Activated CD8-positive, alpha-beta T cell treated with anti-CD3 and anti-CD28 coated beads, Interleukin-2, amount 10 ng/mL, durations not matched to agents 7 days and 5 days (primary cell): ENCODE results near the gene B3GAT2. TPM values are rescaled to one million over a fixed set of nuclear protein-coding genes. Genes with fewer than 3 reads are reported as not detected.

Experiments
- ATAC-seq: fragments of 150-1000 bp; cut with Tn5 transposase; one replicate; pipeline ENCODE4 v1.10.0; 2021; ENCODE audit warnings: moderate library complexity
- CTCF ChIA-PET: fragments of 350-600 bp; sonication (Branson Sonifier 250); formaldehyde crosslinking; loops from one replicate; lab custom pipeline; 2021; ENCODE audit warnings: antibody characterized with exemption; lab: Charles Lee
- POLR2A ChIA-PET: fragments of 350-600 bp; sonication (Branson Sonifier 250); formaldehyde crosslinking; loops from one replicate; lab custom pipeline; 2021; ENCODE audit warnings: antibody characterized with exemption; lab: Charles Lee
- DNase-seq: peaks from one replicate; pipeline ENCODE4 v3.0.0-alpha.2; 2020
- H3K27ac Mint-ChIP-seq: one replicate; pipeline ENCODE4 v1.8.0; 2021; ENCODE audit warnings: mild to moderate bottlenecking, mixed read lengths
- H3K27me3 Mint-ChIP-seq: one replicate; pipeline ENCODE4 v1.8.0; 2021; ENCODE audit warnings: low read depth, mixed read lengths
- H3K36me3 Mint-ChIP-seq: one replicate; pipeline ENCODE4 v1.8.0; 2021; ENCODE audit warnings: low read depth, mixed read lengths
- H3K4me1 Mint-ChIP-seq: one replicate; pipeline ENCODE4 v1.8.0; 2021; ENCODE audit warnings: low read depth, mixed read lengths
- H3K4me3 Mint-ChIP-seq: one replicate; pipeline ENCODE4 v1.8.0; 2021; ENCODE audit warnings: mild to moderate bottlenecking, mixed read lengths
- H3K9me3 Mint-ChIP-seq: one replicate; pipeline ENCODE4 v1.8.0; 2022; ENCODE audit warnings: mixed read lengths; ENCODE audit not compliant: insufficient read depth
- total RNA-seq, 2 experiments: library from RNA; stranded (reverse); gene quantifications; one replicate each; pipeline ENCODE4 v1.2.3, GENCODE V29; 2021

Gene B3GAT2
- total RNA-seq, 2 experiments from 2014 or later, result 0.05 TPM; not detected in 1

GRCh38 chr6:70838907-70839285 lies 118.0 kb downstream of the B3GAT2 start:
- no peak overlapping the region for H3K27ac Mint-ChIP-seq
- CTCF ChIA-PET, result interaction anchor here (0.8 to 1.4 kb wide), 2 partner anchors 17 to 112 kb away, joined by 3 read pairs; no protein-coding TSS in a partner anchor
- no peak overlapping the region for H3K4me3 Mint-ChIP-seq
- no peaks in the 10 kb centered on the region for H3K27me3 Mint-ChIP-seq
- peaks cover 6% of the 10 kb centered on the region for H3K36me3 Mint-ChIP-seq
- no peaks in the 10 kb centered on the region for H3K9me3 Mint-ChIP-seq
- POLR2A ChIA-PET, result no interaction called here
- H3K4me1 Mint-ChIP-seq, result no peaks in the 10 kb centered on the region
- DNase-seq (no peak), ATAC-seq (no peak)

GRCh38 chr6:70834520-70834919 lies 122.3 kb downstream of the B3GAT2 start:
- no peaks in the 10 kb centered on the region for H3K27me3 Mint-ChIP-seq
- no peak overlapping the region for H3K27ac Mint-ChIP-seq
- H3K4me3 Mint-ChIP-seq, result no peak overlapping the region
- ChIA-PET CTCF (no interaction called here), POLR2A (no interaction called here)
- H3K4me1 Mint-ChIP-seq, result no peaks in the 10 kb centered on the region
- ATAC-seq, result no peak
- no peak for DNase-seq
- peaks cover 10% of the 10 kb centered on the region for H3K36me3 Mint-ChIP-seq
- H3K9me3 Mint-ChIP-seq, result no peaks in the 10 kb centered on the region

GRCh38 chr6:70831427-70831826 lies 125.4 kb downstream of the B3GAT2 start:
- ATAC-seq (no peak), DNase-seq (no peak)
- ChIA-PET POLR2A (no interaction called here), CTCF (no interaction called here)
- H3K9me3 Mint-ChIP-seq, result no peaks in the 10 kb centered on the region
- no peak overlapping the region for H3K27ac Mint-ChIP-seq
- peaks cover 8% of the 10 kb centered on the region for H3K36me3 Mint-ChIP-seq
- H3K4me3 Mint-ChIP-seq, result no peak overlapping the region
- H3K4me1 Mint-ChIP-seq, result no peaks in the 10 kb centered on the region
- no peaks in the 10 kb centered on the region for H3K27me3 Mint-ChIP-seq

- Mint-ChIP-seq H3K27me3 (no peaks in the 10 kb centered on the region), H3K27ac (no peak overlapping the region), H3K4me1 (no peaks in the 10 kb centered on the region), H3K9me3 (peaks cover 7% of the 10 kb centered on the region), H3K36me3 (peaks cover 10% of the 10 kb centered on the region), H3K4me3 (no peak overlapping the region)
- CTCF ChIA-PET, result interaction anchor here (1.0 to 1.1 kb wide), 2 partner anchors 60 to 190 kb away, joined by 3 to 4 read pairs; no protein-coding TSS in a partner anchor
- POLR2A ChIA-PET, result no interaction called here
- no peak for DNase-seq
- no peak for ATAC-seq
Measured at GRCh38 chr6:70823651-70824050, 133.2 kb downstream of the B3GAT2 start.

DNA sequence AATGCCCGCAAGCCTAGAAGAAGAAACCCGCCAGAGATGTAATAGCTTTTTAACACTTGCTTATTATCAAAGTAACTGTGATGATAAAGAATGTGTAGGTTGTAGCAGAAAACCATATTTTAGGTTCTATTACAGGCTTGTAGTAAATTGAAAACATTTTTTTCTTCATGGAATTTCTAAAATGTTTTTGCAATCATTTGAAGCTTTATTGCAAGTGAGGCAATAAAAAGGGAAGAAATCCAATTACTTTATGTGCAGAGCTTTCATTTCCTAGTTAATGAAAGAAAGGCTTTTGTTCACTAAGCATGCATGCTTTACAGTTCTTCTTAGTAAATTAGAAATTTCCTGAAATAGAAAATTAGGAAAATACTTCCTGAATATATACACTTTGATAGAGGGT lies 135.1 kb downstream of the B3GAT2 start:
- no peaks in the 10 kb centered on the region for H3K27me3 Mint-ChIP-seq
- ChIA-PET POLR2A (no interaction called here), CTCF (interaction anchor here (0.7 to 0.9 kb wide), 2 partner anchors 17 to 117 kb away, joined by 3 read pairs; no protein-coding TSS in a partner anchor)
- H3K4me1 Mint-ChIP-seq, result no peaks in the 10 kb centered on the region
- no peak overlapping the region for H3K27ac Mint-ChIP-seq
- peaks cover 10% of the 10 kb centered on the region for H3K36me3 Mint-ChIP-seq
- H3K9me3 Mint-ChIP-seq, result peaks cover 7% of the 10 kb centered on the region
- ATAC-seq (no peak), DNase-seq (no peak)
- H3K4me3 Mint-ChIP-seq, result no peak overlapping the region

GRCh38 chr6:70820778-70821177 lies 136.1 kb downstream of the B3GAT2 start:
- no peak overlapping the region for H3K27ac Mint-ChIP-seq
- H3K27me3 Mint-ChIP-seq, result no peaks in the 10 kb centered on the region
- POLR2A ChIA-PET, result no interaction called here
- no peak for DNase-seq
- peaks cover 7% of the 10 kb centered on the region for H3K9me3 Mint-ChIP-seq
- ATAC-seq, result no peak
- CTCF ChIA-PET, result no interaction called here
- no peaks in the 10 kb centered on the region for H3K4me1 Mint-ChIP-seq
- peaks cover 10% of the 10 kb centered on the region for H3K36me3 Mint-ChIP-seq
- no peak overlapping the region for H3K4me3 Mint-ChIP-seq

- no peak overlapping the region for H3K4me3 Mint-ChIP-seq
- H3K4me1 Mint-ChIP-seq, result no peaks in the 10 kb centered on the region
- ATAC-seq, result no peak
- H3K27ac Mint-ChIP-seq, result no peak overlapping the region
- H3K9me3 Mint-ChIP-seq, result peaks cover 7% of the 10 kb centered on the region
- no peaks in the 10 kb centered on the region for H3K27me3 Mint-ChIP-seq
- ChIA-PET POLR2A (no interaction called here), CTCF (no interaction called here)
- DNase-seq, result no peak
- peaks cover 10% of the 10 kb centered on the region for H3K36me3 Mint-ChIP-seq
Measured at GRCh38 chr6:70819646-70820045, 137.2 kb downstream of the B3GAT2 start.

DNA sequence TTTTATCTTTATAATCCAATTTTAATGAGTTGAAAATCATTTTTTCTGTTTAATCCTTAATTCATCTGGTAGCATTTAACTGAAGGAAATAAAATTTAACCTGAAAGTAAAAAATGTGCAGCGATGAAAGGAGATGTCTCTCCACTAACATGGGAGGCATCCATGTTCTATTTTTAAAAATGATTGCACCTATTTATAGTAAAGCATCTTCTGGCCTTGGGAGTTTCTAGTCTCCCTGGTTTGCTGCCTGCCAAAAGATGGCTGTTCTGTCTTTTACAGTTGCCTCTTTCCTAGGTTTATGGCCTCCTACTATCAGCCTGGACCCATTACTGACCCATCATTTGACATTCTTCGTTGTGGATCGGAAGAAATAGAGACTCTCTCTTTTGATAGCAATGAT lies 143.0 kb downstream of the B3GAT2 start:
- Mint-ChIP-seq H3K27ac (no peak overlapping the region), H3K27me3 (no peaks in the 10 kb centered on the region), H3K36me3 (peaks cover 5% of the 10 kb centered on the region), H3K4me1 (no peaks in the 10 kb centered on the region), H3K9me3 (no peaks in the 10 kb centered on the region), H3K4me3 (no peak overlapping the region)
- no peak for ATAC-seq
- POLR2A ChIA-PET, result no interaction called here
- CTCF ChIA-PET, result no interaction called here
- no peak for DNase-seq

GRCh38 chr6:70811788-70812187 lies 145.1 kb downstream of the B3GAT2 start:
- POLR2A ChIA-PET, result no interaction called here

More at GRCh38 chr6:70811788-70812187, 145.1 kb downstream of the B3GAT2 start:
- CTCF ChIA-PET, result no interaction called here
- H3K27me3 Mint-ChIP-seq, result no peaks in the 10 kb centered on the region
- DNase-seq (no peak), ATAC-seq (no peak)
- peaks cover 5% of the 10 kb centered on the region for H3K36me3 Mint-ChIP-seq
- H3K4me3 Mint-ChIP-seq, result no peak overlapping the region
- no peaks in the 10 kb centered on the region for H3K9me3 Mint-ChIP-seq
- H3K4me1 Mint-ChIP-seq, result no peaks in the 10 kb centered on the region
- no peak overlapping the region for H3K27ac Mint-ChIP-seq
